ENCODE data around the gene FBXW11. TPM values are rescaled to one million over a fixed set of nuclear protein-coding genes. Genes with fewer than 3 reads are reported as not detected.

FBXW11 gene
- total RNA-seq, 4 donors from 2014 or later: 40.7 to 76.7 (median 49.1) TPM

- no peaks in the 10 kb centered on the region for H3K36me3 ChIP-seq
- no peaks in the 10 kb centered on the region for H3K4me1 ChIP-seq
- no peak for DNase-seq
- H3K27me3 ChIP-seq: no peaks in the 10 kb centered on the region
- H3K4me3 ChIP-seq: no peak overlapping the region
- no peak overlapping the region for H3K27ac ChIP-seq
- no peak for TF ChIP-seq POLR2A (IDR thresholded peaks at IDR 0.05)
- TF ChIP-seq, protein P1, sequence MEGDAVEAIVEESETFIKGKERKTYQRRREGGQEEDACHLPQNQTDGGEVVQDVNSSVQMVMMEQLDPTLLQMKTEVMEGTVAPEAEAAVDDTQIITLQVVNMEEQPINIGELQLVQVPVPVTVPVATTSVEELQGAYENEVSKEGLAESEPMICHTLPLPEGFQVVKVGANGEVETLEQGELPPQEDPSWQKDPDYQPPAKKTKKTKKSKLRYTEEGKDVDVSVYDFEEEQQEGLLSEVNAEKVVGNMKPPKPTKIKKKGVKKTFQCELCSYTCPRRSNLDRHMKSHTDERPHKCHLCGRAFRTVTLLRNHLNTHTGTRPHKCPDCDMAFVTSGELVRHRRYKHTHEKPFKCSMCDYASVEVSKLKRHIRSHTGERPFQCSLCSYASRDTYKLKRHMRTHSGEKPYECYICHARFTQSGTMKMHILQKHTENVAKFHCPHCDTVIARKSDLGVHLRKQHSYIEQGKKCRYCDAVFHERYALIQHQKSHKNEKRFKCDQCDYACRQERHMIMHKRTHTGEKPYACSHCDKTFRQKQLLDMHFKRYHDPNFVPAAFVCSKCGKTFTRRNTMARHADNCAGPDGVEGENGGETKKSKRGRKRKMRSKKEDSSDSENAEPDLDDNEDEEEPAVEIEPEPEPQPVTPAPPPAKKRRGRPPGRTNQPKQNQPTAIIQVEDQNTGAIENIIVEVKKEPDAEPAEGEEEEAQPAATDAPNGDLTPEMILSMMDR (IDR thresholded peaks at IDR 0.05): no peak
- no peaks in the 10 kb centered on the region for H3K9me3 ChIP-seq
Observed at GRCh38 chr5:171838066-171838465, 168.4 kb downstream of the FBXW11 start.

GRCh38 chr5:171837522-171837921 is 168.9 kb downstream of the FBXW11 start:
- Histone ChIP-seq H3K36me3 (no peaks in the 10 kb centered on the region), H3K27ac (no peak overlapping the region), H3K4me3 (no peak overlapping the region), H3K9me3 (no peaks in the 10 kb centered on the region), H3K4me1 (no peaks in the 10 kb centered on the region), H3K27me3 (no peaks in the 10 kb centered on the region)
- no peak for DNase-seq
- TF ChIP-seq POLR2A (IDR thresholded peaks at IDR 0.05): no peak

DNA sequence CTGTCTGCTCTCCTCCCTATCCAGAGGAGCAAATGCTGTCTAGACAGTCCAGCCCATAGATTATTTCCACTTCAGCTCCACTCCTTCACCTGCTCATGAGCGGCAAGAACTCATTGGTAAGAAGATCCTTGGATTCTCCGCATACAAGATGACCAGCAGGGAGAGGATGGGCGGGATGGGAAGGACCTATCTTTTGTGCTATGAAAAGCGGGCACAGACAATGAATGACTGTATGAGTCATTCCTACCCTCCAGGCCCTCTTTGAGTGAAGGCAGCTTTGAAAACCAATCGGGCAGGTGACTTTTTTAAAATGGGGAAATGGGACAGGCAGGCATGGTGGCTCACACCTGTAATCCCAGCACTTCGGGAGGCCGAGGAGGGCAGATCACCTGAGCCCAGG is 171.4 kb downstream of the FBXW11 start:
- no peak for DNase-seq
- Histone ChIP-seq H3K27ac (no peak overlapping the region), H3K27me3 (no peaks in the 10 kb centered on the region), H3K9me3 (peaks cover 0 to 3% (median 0%) of the 10 kb centered on the region in 4 donors), H3K36me3 (no peaks in the 10 kb centered on the region), H3K4me3 (no peak overlapping the region), H3K4me1 (no peaks in the 10 kb centered on the region)
- TF ChIP-seq, protein P1 (IDR thresholded peaks at IDR 0.05): no peak

- no peaks in the 10 kb centered on the region for H3K27me3 ChIP-seq
- no peak overlapping the region for H3K27ac ChIP-seq
- peaks cover 0 to 3% (median 0%) of the 10 kb centered on the region in 4 donors for H3K9me3 ChIP-seq
- TF ChIP-seq, protein P1 (IDR thresholded peaks at IDR 0.05): no peak
- TF ChIP-seq POLR2A (IDR thresholded peaks at IDR 0.05): no peak
- DNase-seq: no peak
- H3K4me3 ChIP-seq: no peak overlapping the region
- no peaks in the 10 kb centered on the region for H3K4me1 ChIP-seq
- H3K36me3 ChIP-seq: no peaks in the 10 kb centered on the region
Observed at GRCh38 chr5:171834461-171834860, 172.0 kb downstream of the FBXW11 start.

- H3K36me3 ChIP-seq: no peaks in the 10 kb centered on the region
- no peaks in the 10 kb centered on the region for H3K27me3 ChIP-seq
- no peak overlapping the region for H3K4me3 ChIP-seq
- no peaks in the 10 kb centered on the region for H3K4me1 ChIP-seq
- H3K9me3 ChIP-seq: peaks cover 0 to 3% (median 0%) of the 10 kb centered on the region in 4 donors
- TF ChIP-seq, protein P1 (IDR thresholded peaks at IDR 0.05): no peak
- TF ChIP-seq POLR2A (IDR thresholded peaks at IDR 0.05): no peak
- no peak for DNase-seq
- no peak overlapping the region for H3K27ac ChIP-seq
Observed at GRCh38 chr5:171832775-171833174, 173.7 kb downstream of the FBXW11 start.

- Histone ChIP-seq H3K27me3 (no peaks in the 10 kb centered on the region), H3K9me3 (peaks cover 0 to 3% (median 0%) of the 10 kb centered on the region in 4 donors), H3K36me3 (no peaks in the 10 kb centered on the region), H3K4me1 (no peaks in the 10 kb centered on the region), H3K27ac (no peak overlapping the region), H3K4me3 (no peak overlapping the region)
- TF ChIP-seq POLR2A (IDR thresholded peaks at IDR 0.05): no peak
- TF ChIP-seq, protein P1 (IDR thresholded peaks at IDR 0.05): no peak
- DNase-seq: no peak
Observed at GRCh38 chr5:171830686-171831085, 175.8 kb downstream of the FBXW11 start.
